HepG2 (cell line): ENCODE results near the gene CYP17A1. TPM values are rescaled to one million over a fixed set of nuclear protein-coding genes. Genes with fewer than 3 reads are reported as not detected.

Source experiments
- ATF7 ChIP-seq, 2 experiments: fragments of 450-650 bp in 1 of 2; sonication (generic) in 1 of 2; formaldehyde crosslinking in 1 of 2; IDR thresholded peaks; 2 replicates each; pipeline versions ENCODE4 v1.4.0 to v1.6.1; 2016 to 2020; ENCODE audit warnings: antibody characterized with exemption in 1 of 2, mild to moderate bottlenecking in 1 of 2, missing genetic modification reagents in 1 of 2
- CERS6 ChIP-seq: sonication (generic); formaldehyde crosslinking; IDR thresholded peaks from 2 replicates; pipeline ENCODE4 v1.5.0; 2020; ENCODE audit warnings: missing genetic modification reagents
- CSRNP1 ChIP-seq: sonication (generic); formaldehyde crosslinking; IDR thresholded peaks from 2 replicates; pipeline ENCODE4 v1.8.1; 2023; ENCODE audit warnings: mild to moderate bottlenecking, missing genetic modification reagents
- CTCF ChIP-seq: sonication (generic); formaldehyde crosslinking; IDR thresholded peaks from 2 replicates; pipeline ENCODE4 v1.5.0; 2020; ENCODE audit warnings: mild to moderate bottlenecking, missing genetic modification reagents, moderate library complexity
- NFE2 ChIP-seq: sonication (generic); formaldehyde crosslinking; IDR thresholded peaks from 2 replicates; pipeline ENCODE4 v1.4.0; 2020; ENCODE audit warnings: missing genetic modification reagents
- POGK ChIP-seq: sonication (generic); formaldehyde crosslinking; conservative IDR thresholded peaks from 2 replicates; pipeline ENCODE4 v1.8.0; 2022; ENCODE audit warnings: mild to moderate bottlenecking, moderate library complexity, missing genetic modification reagents
- TERF1 ChIP-seq: sonication (generic); formaldehyde crosslinking; IDR thresholded peaks from 2 replicates; pipeline ENCODE4 v1.8.0; 2022; ENCODE audit warnings: mild to moderate bottlenecking, missing genetic modification reagents, moderate library complexity
- ZBTB49 ChIP-seq: sonication (generic); formaldehyde crosslinking; IDR thresholded peaks from 2 replicates; pipeline ENCODE4 v1.4.0; 2020; ENCODE audit warnings: missing genetic modification reagents, borderline replicate concordance
- ZIK1 ChIP-seq: sonication (generic); formaldehyde crosslinking; IDR thresholded peaks from 2 replicates; pipeline ENCODE4 v1.5.0; 2020; ENCODE audit warnings: mild to moderate bottlenecking, low read depth, missing genetic modification reagents, borderline replicate concordance
- ZNF34 ChIP-seq: sonication (generic); formaldehyde crosslinking; IDR thresholded peaks from 2 replicates; pipeline ENCODE4 v1.4.0; 2020; ENCODE audit warnings: mild to moderate bottlenecking, missing genetic modification reagents, borderline replicate concordance
- ZNF354B ChIP-seq: sonication (generic); formaldehyde crosslinking; IDR thresholded peaks from 2 replicates; pipeline ENCODE4 v1.8.0; 2022; ENCODE audit warnings: mild to moderate bottlenecking, missing genetic modification reagents
- polyA plus RNA-seq, 8 experiments: library from polyadenylated mRNA; depleted of rRNA in 3 of 8; stranded (reverse) in 7 of 8; unstranded in 1 of 8; fragments of >200 nt; fragmentation: Illumina TruSeq in 4 of 8; extraction: Trizol in 4 of 8; gene quantifications; 2 replicates each; pipeline versions ENCODE4 v1.2.1 to v1.2.3, GENCODE V29; 2011 to 2016; ENCODE audit warnings: low read depth in 4 of 8, missing spikeins in 1 of 8, mixed read lengths in 1 of 8; ENCODE audit not compliant: insufficient read depth in 1 of 8
- total RNA-seq, 5 experiments: library from RNA; depleted of rRNA; stranded (reverse); fragments of >200 nt; fragmentation: Illumina TruSeq; extraction: Trizol; gene quantifications; 2 replicates each; pipeline ENCODE4 v1.2.3, GENCODE V29; 2016; ENCODE audit warnings: low read depth in 1 of 5
- TF ChIP-seq, protein P1 (sequence below), 2 experiments: sonication (generic) in 1 of 2; formaldehyde crosslinking in 1 of 2; IDR thresholded peaks; 2 replicates each; pipeline versions ENCODE4 v1.5.1 to v1.6.1; 2011 to 2020; ENCODE audit warnings: borderline replicate concordance in 1 of 2, low read depth in 1 of 2, low read length in 1 of 2, mild to moderate bottlenecking in 1 of 2, missing genetic modification reagents in 1 of 2, moderate library complexity in 1 of 2

CYP17A1 gene
- total and polyA plus RNA-seq, 2 of the 13 experiments (the other 11 are each of a cell fraction or from before 2014, with no cell fraction given): 0.13 to 1.1 TPM

GRCh38 chr10:102869258-102870198, 32.3 kb upstream of the CYP17A1 start, which contains the start of gene AS3MT (continued):
- TF ChIP-seq CTCF (CRISPR knock-in tag): no peak; the same call in 1 of the 2 replicates
- TF ChIP-seq ATF7 (IDR thresholded peaks at IDR 0.05): no peak
- TF ChIP-seq ATF7 (CRISPR knock-in tag; IDR thresholded peaks at IDR 0.05): peak; percentile 71; the same call in 1 of the 2 replicates
- TF ChIP-seq ZNF34 (CRISPR knock-in tag): no peak
- no peak for TF ChIP-seq TERF1 (CRISPR knock-in tag)
- no peak for TF ChIP-seq CSRNP1
- TF ChIP-seq ZNF354B (CRISPR knock-in tag): no peak
- TF ChIP-seq ZBTB49 (CRISPR knock-in tag): no peak
- TF ChIP-seq, protein P1, sequence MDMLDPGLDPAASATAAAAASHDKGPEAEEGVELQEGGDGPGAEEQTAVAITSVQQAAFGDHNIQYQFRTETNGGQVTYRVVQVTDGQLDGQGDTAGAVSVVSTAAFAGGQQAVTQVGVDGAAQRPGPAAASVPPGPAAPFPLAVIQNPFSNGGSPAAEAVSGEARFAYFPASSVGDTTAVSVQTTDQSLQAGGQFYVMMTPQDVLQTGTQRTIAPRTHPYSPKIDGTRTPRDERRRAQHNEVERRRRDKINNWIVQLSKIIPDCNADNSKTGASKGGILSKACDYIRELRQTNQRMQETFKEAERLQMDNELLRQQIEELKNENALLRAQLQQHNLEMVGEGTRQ (IDR thresholded peaks at IDR 0.05; ENCODE audit: low read depth, low read length): no peak
- TF ChIP-seq, protein P1 (CRISPR knock-in tag; IDR thresholded peaks at IDR 0.05; ENCODE audit: borderline replicate concordance): no peak
- TF ChIP-seq POGK: peak; percentile 49; the same call in 1 of the 2 replicates
- TF ChIP-seq CERS6 (CRISPR knock-in tag): no peak
- TF ChIP-seq NFE2 (CRISPR knock-in tag): no peak
- TF ChIP-seq ZIK1 (CRISPR knock-in tag): no peak
